RWPE2 (cell line): ENCODE results near the gene GLYR1.

ENCODE experiments used
- ATAC-seq: fragments of 200-7000 bp; cut with Tn5 transposase; 3 replicates; pipeline ENCODE4 v1.9.1; 2021; ENCODE audit warnings: low read depth
- DNase-seq: peaks from one replicate; pipeline ENCODE4 v3.0.0-alpha.2; 2020; ENCODE audit warnings: low spot score
- H3K27ac ChIP-seq: fragments of 450-650 bp; 2 replicates; pipeline ENCODE4 v1.5.1; 2017; ENCODE audit warnings: mild to moderate bottlenecking; ENCODE audit not compliant: poor library complexity, severe bottlenecking
- H3K27me3 ChIP-seq: fragments of 250-450 bp; sonication (Bioruptor Pico); 2 replicates; pipeline ENCODE4 v1.5.1; 2021; ENCODE audit warnings: mild to moderate bottlenecking, moderate library complexity; ENCODE audit not compliant: insufficient read depth, poor library complexity, severe bottlenecking
- H3K36me3 ChIP-seq: fragments of 250-450 bp; sonication (Bioruptor Pico); 2 replicates; pipeline ENCODE4 v1.5.1; 2020; ENCODE audit warnings: low read depth, mild to moderate bottlenecking, moderate library complexity
- H3K4me1 ChIP-seq: fragments of 250-450 bp; sonication (Bioruptor Pico); 2 replicates; pipeline ENCODE4 v1.5.1; 2021; ENCODE audit warnings: mild to moderate bottlenecking, moderate library complexity; ENCODE audit not compliant: insufficient read depth, poor library complexity, severe bottlenecking
- H3K4me3 ChIP-seq: fragments of 250-450 bp; sonication (Bioruptor Pico); 2 replicates; pipeline ENCODE4 v1.5.1; 2021; ENCODE audit warnings: mild to moderate bottlenecking, moderate library complexity; ENCODE audit not compliant: severe bottlenecking
- H3K9me3 ChIP-seq: fragments of 250-450 bp; sonication (Bioruptor Pico); 2 replicates; pipeline ENCODE4 v1.5.1; 2021; ENCODE audit warnings: mild to moderate bottlenecking, moderate library complexity; ENCODE audit not compliant: severe bottlenecking
- CTCF ChIP-seq: fragments of 450-650 bp; IDR thresholded peaks from one replicate; pipeline ENCODE4 v1.5.1; 2017; ENCODE audit warnings: mild to moderate bottlenecking, moderate library complexity; ENCODE audit not compliant: poor library complexity, severe bottlenecking

GLYR1 gene

GRCh38 chr16:4799171-4799855 is 47.8 kb downstream of the GLYR1 start:
- Histone ChIP-seq H3K36me3 (no peaks in the 10 kb centered on the region), H3K9me3 (no peaks in the 10 kb centered on the region), H3K4me1 (peaks cover 9% of the 10 kb centered on the region), H3K4me3 (no peak overlapping the region), H3K27me3 (no peaks in the 10 kb centered on the region), H3K27ac (peak overlapping the region; percentile 78)
- no peak for ATAC-seq
- no peak for DNase-seq
- TF ChIP-seq CTCF: no peak

DNA sequence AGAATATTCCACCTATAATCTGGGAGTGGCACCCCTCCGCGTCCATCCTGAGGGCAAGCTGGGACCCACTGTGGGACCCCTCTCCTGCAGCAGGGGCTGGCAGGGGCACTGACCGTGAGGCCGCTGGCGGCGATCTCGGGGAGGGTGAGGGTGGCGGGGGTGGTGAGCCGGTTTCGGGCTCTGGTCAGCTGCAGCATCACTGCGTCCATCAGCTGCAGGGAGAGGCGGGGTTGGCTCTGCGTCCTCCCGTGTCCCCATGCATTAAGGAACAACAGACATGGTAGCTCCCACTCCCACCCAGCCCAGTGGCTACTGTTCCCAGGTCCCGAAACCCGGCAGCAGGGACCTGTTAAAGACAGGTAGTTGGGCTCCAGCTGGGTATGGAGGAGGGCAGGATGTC is 48.6 kb downstream of the GLYR1 start:
- ATAC-seq: no peak
- Histone ChIP-seq H3K36me3 (no peaks in the 10 kb centered on the region), H3K4me1 (peaks cover 9% of the 10 kb centered on the region), H3K27ac (no peak overlapping the region), H3K9me3 (no peaks in the 10 kb centered on the region), H3K4me3 (no peak overlapping the region), H3K27me3 (no peaks in the 10 kb centered on the region)
- no peak for DNase-seq
- TF ChIP-seq CTCF: no peak

DNA sequence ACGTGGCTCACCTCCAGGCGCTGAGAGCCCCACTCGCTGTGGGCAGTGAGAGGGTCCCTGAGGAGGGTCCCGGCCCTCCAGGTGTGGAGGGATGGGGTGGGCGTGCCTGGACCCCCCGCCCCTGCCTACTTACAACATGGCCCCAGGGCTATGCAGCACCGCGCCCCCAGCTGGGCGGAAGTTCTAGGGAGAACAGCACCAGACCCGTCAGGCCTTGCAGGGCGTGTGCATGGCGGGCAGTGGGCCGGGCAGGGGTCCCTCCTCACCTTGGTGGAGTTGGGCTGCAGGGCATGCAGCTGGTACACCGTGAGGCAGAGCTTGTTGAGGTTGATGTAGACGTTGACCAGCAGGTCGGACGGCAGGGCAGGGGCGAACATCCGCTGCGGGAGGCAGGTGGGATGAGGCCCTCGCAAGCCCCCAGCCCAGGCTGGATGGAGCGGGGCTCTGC is 49.3 kb downstream of the GLYR1 start:
- Histone ChIP-seq H3K4me1 (peaks cover 9% of the 10 kb centered on the region), H3K27ac (no peak overlapping the region)
- no peak for ATAC-seq

DNA sequence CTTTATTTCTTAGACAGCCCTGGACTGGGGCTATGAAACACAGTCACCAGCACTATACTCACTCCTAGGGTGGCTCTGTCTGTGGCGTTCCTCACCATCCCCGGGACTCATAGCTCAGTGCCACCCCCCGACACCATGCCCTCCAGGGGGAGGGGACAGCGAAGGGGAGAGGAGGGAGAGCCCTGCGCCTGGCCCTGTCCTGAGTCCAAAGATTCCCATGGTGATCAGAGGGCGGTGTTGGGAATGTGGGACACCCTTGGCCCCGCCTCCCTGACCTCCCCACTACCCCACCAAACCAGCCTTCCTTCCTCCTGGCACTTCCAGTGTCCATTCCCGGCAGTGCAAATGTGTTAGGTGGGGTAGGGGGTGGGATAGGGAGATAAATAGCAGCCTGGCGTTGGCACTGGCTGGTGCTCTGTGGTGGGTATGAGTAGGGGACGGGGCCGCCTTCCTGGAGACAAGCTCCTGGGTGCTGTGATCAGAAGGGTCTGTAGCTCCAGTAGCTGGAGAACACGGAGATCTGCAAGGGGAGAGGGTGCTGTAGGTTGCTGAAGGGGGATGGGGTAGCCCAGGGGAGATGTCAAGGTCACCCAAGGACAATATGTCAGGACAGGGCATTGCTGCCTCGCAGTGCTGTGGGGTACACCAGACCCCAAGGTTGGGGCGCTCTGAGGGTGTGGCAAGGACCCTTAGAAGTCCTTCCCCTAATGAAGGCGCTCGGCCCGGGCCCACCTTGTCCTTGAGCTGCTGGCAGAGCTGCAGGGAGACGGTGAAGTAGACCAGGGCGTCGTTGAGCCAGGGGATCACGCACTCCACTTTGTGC is 49.9 kb downstream of the GLYR1 start:
- Histone ChIP-seq H3K9me3 (no peaks in the 10 kb centered on the region), H3K36me3 (no peaks in the 10 kb centered on the region), H3K27ac (no peak overlapping the region), H3K4me3 (no peak overlapping the region), H3K27me3 (no peaks in the 10 kb centered on the region), H3K4me1 (peaks cover 9% of the 10 kb centered on the region)
- TF ChIP-seq CTCF: no peak
- no peak for DNase-seq
- ATAC-seq: no peak

More for the DNA sequence above, 49.3 kb downstream of the GLYR1 start:
- no peaks in the 10 kb centered on the region for H3K9me3 ChIP-seq
- no peak for DNase-seq
- H3K4me3 ChIP-seq: no peak overlapping the region
- no peaks in the 10 kb centered on the region for H3K27me3 ChIP-seq
- no peak for TF ChIP-seq CTCF
- no peaks in the 10 kb centered on the region for H3K36me3 ChIP-seq
